MG63 (cell line): ENCODE measurements around the gene ITGB2. TPM values are rescaled to one million over a fixed set of nuclear protein-coding genes. Genes with fewer than 3 reads are reported as not detected.
"Not testable (repeated sequence)": the region's sequence is repeated elsewhere in the genome, so short reads cannot be mapped to it uniquely, and the experiment has no call there.

Experiments used
- DNase-seq: peaks from one replicate; pipeline ENCODE4 v3.0.0-alpha.2; 2020
- H3K27me3 ChIP-seq: fragments of 250-450 bp; sonication (Bioruptor Pico); 2 replicates; pipeline ENCODE4 v1.5.1; 2020; ENCODE audit warnings: mild to moderate bottlenecking, moderate library complexity
- H3K36me3 ChIP-seq: fragments of 250-450 bp; sonication (Bioruptor Pico); 2 replicates; pipeline ENCODE4 v1.5.1; 2020; ENCODE audit warnings: mild to moderate bottlenecking, moderate library complexity
- H3K4me3 ChIP-seq: fragments of 250-450 bp; sonication (Bioruptor Pico); 2 replicates; pipeline ENCODE4 v1.5.1; 2020; ENCODE audit warnings: mild to moderate bottlenecking, moderate library complexity
- H3K9me3 ChIP-seq: fragments of 250-450 bp; sonication (Bioruptor Pico); 2 replicates; pipeline ENCODE4 v1.5.1; 2020; ENCODE audit warnings: mild to moderate bottlenecking, moderate library complexity
- total RNA-seq: library from RNA; depleted of rRNA; stranded (reverse); fragments of >200 nt; shearing (Covaris generic); gene quantifications from 2 replicates; pipeline ENCODE4 v1.2.3, GENCODE V29; 2014; ENCODE audit warnings: low replicate concordance

The ITGB2 gene
- total RNA-seq, 1 experiment from 2014 or later: 12.9 TPM

- peaks cover 3% of the 10 kb centered on the region; the same call in 1 of the 2 replicates for H3K36me3 ChIP-seq
- no peak overlapping the region for H3K4me3 ChIP-seq
- H3K9me3 ChIP-seq: no peaks in the 10 kb centered on the region
- H3K27me3 ChIP-seq: peaks cover 12% of the 10 kb centered on the region; the same call in 1 of the 2 replicates
- no peak for DNase-seq
Observed at GRCh38 chr21:44933199-44933917, 12.7 kb upstream of the ITGB2 start.

DNA sequence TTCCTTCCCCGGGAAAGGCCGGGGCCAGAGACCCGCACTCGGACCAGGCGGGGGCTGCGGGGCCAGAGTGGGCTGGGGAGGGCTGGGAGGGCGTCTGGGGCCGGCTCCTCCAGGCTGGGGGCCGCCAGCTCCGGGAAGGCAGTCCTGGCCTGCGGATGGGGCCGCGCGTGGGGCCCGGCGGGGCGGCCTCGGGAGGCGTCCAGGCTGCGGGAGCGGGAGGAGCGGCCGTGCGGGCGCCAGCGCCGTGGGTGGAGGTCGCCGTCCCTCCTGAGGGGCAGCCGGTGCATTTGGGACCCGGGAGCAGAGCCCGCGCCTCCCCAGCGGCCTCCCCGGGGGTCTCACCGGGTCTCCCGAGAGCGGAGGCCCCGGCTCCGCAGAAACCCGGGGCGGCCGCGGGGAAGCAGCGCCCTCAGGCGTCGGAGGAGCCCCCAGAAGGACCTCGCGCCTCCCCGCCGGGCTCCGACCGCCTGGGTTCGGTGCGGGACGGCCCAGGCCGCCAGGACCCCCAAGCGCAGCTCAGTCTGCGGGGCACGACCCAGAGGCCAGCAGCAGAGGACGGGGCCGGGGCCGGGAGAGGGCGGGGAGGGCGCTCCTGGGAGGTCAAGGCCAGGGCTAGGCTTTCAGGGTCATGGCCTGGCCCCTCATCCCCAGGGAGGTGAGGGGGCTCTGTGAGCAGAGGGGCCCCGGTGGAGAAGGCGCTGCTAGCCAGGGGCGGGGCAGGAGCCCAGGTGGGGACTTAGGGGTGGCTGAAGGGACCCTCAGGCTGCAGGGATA is 11.9 kb upstream of the ITGB2 start:
- no peak for DNase-seq
- H3K27me3 ChIP-seq: peaks cover 12% of the 10 kb centered on the region; the same call in 1 of the 2 replicates
- peaks cover under 1% of the 10 kb centered on the region; the same call in 1 of the 2 replicates for H3K36me3 ChIP-seq
- H3K9me3 ChIP-seq: no peaks in the 10 kb centered on the region
- no peak overlapping the region for H3K4me3 ChIP-seq

DNA sequence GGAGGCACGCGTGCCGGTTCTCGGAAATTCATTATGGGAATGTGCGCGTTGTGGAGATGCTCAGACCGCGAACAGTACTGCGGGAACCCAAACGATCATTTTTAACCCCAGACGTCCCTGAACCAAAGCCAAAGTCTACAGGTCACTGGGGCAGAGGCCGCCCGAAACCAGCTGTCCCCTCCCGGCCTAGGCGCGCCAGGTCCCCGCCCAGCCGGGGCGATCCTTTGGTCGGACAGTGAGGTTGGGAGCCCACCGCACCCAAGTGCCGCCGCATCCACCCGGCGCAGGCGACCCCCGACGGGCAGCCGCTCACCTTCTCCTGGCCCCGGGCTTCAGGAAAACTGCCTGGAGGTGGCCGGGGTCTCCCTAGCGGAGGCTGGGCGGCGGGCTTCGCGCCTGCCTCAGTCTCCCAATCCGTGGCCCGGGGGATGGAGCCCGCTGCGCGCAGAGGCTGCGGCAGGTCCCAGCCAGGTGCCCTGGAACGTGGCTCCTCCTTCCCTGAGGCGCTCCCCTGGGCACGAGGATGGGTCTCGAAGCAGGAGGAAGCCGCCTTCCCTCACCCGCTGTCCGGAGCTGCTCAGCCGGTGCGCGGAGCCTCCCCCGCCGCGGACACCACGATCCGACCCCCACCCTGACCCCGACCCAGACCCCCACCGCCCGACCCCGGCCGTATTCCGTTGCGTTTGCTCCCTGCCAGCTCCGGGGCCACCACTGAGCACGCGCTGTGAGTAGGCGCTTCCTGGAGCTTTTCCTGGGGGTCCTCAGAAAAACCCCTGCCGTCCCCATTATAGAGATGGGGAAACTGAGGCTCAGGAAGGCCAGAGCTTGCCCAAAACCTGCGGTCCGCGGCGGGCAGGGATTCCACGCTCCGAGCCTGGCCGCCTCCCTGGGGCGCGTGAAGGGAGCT is 11.1 kb upstream of the ITGB2 start:
- Histone ChIP-seq H3K4me3 (no peak overlapping the region), H3K9me3 (no peaks in the 10 kb centered on the region), H3K27me3 (peaks cover 12% of the 10 kb centered on the region; the same call in 1 of the 2 replicates), H3K36me3 (no peaks in the 10 kb centered on the region)
- DNase-seq: no peak

- no peak overlapping the region for H3K4me3 ChIP-seq
- no peak for DNase-seq
- peaks cover 12% of the 10 kb centered on the region; the same call in 1 of the 2 replicates for H3K27me3 ChIP-seq
- no peaks in the 10 kb centered on the region for H3K36me3 ChIP-seq
- no peaks in the 10 kb centered on the region for H3K9me3 ChIP-seq
Observed at GRCh38 chr21:44931137-44931500, 10.4 kb upstream of the ITGB2 start.

- H3K27me3 ChIP-seq: peaks cover 12% of the 10 kb centered on the region; the same call in 1 of the 2 replicates
- H3K36me3 ChIP-seq: no peaks in the 10 kb centered on the region
- H3K4me3 ChIP-seq: no peak overlapping the region
- H3K9me3 ChIP-seq: no peaks in the 10 kb centered on the region
- no peak for DNase-seq
Observed at GRCh38 chr21:44930543-44930981, 9.9 kb upstream of the ITGB2 start.

GRCh38 chr21:44929799-44930542 is 9.3 kb upstream of the ITGB2 start:
- H3K27me3 ChIP-seq: peaks cover 12% of the 10 kb centered on the region; the same call in 1 of the 2 replicates
- no peak for DNase-seq

DNA sequence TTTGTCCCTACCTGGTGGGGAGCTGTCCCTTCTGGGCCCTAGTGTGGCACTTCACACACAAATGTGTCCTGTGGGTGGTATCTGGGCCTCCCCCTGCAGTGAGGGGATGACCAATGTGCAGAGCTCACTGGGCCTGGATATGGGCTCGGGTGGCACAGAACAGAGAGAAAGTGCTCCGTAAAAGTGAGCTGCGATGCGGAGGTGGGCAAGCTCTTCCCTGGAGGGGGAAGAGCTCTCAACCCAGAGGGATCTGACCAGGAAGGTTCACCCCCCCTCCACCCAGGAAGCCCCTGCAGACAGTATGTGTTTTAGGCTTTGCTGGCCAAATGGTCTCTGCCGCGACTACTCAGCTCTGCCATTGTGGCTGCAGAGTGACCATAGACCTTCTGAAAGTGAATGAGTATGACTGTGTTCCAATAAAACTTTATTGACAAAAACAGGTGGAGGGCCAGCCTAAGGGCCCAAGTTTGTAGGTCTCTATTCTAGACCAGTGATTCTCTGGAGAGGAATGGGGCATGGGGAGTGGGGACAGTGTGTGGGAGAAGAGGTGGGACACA is 8.6 kb upstream of the ITGB2 start:
- Histone ChIP-seq H3K36me3 (no peaks in the 10 kb centered on the region), H3K4me3 (no peak overlapping the region), H3K9me3 (no peaks in the 10 kb centered on the region), H3K27me3 (peaks cover 12% of the 10 kb centered on the region; the same call in 1 of the 2 replicates)
- DNase-seq: no peak

More at GRCh38 chr21:44929799-44930542, 9.3 kb upstream of the ITGB2 start:
- H3K9me3 ChIP-seq: no peaks in the 10 kb centered on the region
- H3K36me3 ChIP-seq: no peaks in the 10 kb centered on the region
- no peak overlapping the region for H3K4me3 ChIP-seq

GRCh38 chr21:44928500-44929241 is 8.0 kb upstream of the ITGB2 start:
- H3K36me3 ChIP-seq, H3K9me3 ChIP-seq: not testable (repeated sequence)
- Histone ChIP-seq H3K27me3 (peaks cover 12% of the 10 kb centered on the region; the same call in 1 of the 2 replicates), H3K4me3 (peak overlapping the region; percentile 21)
- DNase-seq: peak; percentile 71

GRCh38 chr21:44927587-44928461 is 7.1 kb upstream of the ITGB2 start:
- DNase-seq: peak; percentile 91
- Histone ChIP-seq H3K36me3 (no peaks in the 10 kb centered on the region), H3K4me3 (peak overlapping the region; percentile 21), H3K9me3 (no peaks in the 10 kb centered on the region), H3K27me3 (peaks cover 10% of the 10 kb centered on the region; the same call in 1 of the 2 replicates)

DNA sequence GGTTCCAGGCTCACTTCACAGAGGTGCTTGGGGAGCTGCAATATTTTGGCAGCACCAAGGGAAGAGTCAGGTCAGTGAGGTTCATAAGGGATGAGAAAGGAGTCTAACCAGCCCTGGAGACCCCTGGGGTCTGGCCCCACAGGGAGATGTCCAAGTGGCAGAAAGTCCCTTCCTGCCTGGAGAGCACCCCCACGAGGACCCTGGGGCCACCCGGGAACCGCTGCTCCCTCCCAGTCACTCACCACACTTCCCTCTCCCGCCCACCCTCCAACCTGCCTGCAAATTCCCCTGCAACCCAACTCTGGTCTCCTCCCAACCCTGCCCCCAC is 6.5 kb upstream of the ITGB2 start:
- no peak for DNase-seq
- Histone ChIP-seq H3K9me3 (no peaks in the 10 kb centered on the region), H3K4me3 (no peak overlapping the region), H3K36me3 (no peaks in the 10 kb centered on the region), H3K27me3 (peaks cover 8% of the 10 kb centered on the region; the same call in 1 of the 2 replicates)

DNA sequence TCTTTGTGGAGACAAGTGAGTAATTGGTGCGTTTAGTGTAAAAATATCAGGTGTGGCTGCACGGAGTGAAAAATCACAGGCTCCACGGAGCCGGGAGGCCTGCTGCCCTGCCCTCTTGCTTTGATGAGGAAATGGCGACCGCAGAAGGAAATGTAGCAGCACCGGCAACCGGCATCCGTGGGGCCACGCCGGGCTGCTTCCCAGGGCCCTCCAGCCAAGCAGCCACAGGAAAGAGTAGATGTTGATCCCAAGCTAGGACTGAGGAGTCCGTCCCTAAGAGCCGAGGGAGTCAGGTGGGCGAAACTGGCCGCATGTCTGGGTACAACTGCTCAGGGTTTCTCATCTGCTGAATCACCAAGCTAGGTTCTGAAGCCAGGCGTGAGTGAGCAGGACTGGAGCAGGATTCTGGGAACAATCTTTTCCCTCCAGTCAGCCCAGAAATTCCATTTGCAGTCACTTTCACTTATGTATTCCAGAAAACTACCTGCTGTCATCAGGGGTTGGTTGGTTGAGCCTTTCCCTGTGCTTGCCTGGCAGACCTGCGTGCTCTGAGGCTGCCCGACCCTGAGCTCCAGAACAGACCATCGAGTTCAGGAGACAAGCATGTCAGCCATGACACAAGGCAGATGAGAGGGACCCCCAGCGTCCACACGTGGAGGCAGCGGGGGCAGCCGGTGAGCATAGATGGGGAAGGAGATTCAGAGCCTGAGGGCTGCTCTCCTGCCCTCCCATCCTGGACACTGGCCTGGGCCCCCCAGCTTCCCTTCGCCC is 5.8 kb upstream of the ITGB2 start:
- no peaks in the 10 kb centered on the region for H3K9me3 ChIP-seq
- no peaks in the 10 kb centered on the region for H3K36me3 ChIP-seq
- DNase-seq: no peak
- no peak overlapping the region for H3K4me3 ChIP-seq
- peaks cover 6% of the 10 kb centered on the region; the same call in 1 of the 2 replicates for H3K27me3 ChIP-seq

DNA sequence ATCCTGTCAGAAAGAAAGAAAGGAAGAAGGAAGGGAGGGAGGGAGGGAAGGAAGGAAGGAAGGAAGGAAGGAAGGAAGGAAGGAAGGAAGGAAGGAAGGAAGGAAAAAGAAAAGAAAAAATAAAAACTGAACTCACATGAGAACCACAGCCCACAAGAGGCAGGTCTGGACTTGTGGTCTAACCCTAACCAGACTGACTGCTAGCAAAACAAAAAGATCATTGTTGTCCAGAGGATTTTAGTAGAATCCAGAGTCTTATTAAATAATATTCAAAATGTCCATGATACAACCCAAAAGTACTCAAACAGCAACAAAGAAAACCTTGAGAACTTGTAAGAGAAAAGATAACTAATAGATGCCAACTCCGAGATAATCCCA is 4.7 kb upstream of the ITGB2 start:
- Histone ChIP-seq H3K27me3 (0 out of 2 replicates have a peak, but pooled peaks cover 3% of the 10 kb centered on the region), H3K4me3 (no peak overlapping the region), H3K9me3 (no peaks in the 10 kb centered on the region), H3K36me3 (no peaks in the 10 kb centered on the region)
- DNase-seq: no peak

- Histone ChIP-seq H3K9me3 (no peaks in the 10 kb centered on the region), H3K36me3 (no peaks in the 10 kb centered on the region), H3K27me3 (0 out of 2 replicates have a peak, but pooled peaks cover 3% of the 10 kb centered on the region), H3K4me3 (no peak overlapping the region)
- no peak for DNase-seq
Observed at GRCh38 chr21:44924606-44925377, 4.1 kb upstream of the ITGB2 start.
